HUES64 (cell line): Measurements from ENCODE around the gene TMEM109.
A peak's percentile ranks its signal among the peaks of the same experiment; 100 is the strongest.

Experiments
- H3K27ac ChIP-seq: 2 replicates; pipeline ENCODE4 v1.7.0; 2013; ENCODE audit warnings: low read depth, low read length, inconsistent platforms
- H3K27me3 ChIP-seq: 2 replicates; pipeline ENCODE4 v1.6.1; 2013; ENCODE audit warnings: mild to moderate bottlenecking, low read length; ENCODE audit not compliant: insufficient read depth
- H3K36me3 ChIP-seq: 2 replicates; pipeline ENCODE4 v1.6.1; 2013; ENCODE audit warnings: mild to moderate bottlenecking, low read length; ENCODE audit not compliant: insufficient read depth
- H3K4me1 ChIP-seq: 2 replicates; pipeline ENCODE4 v1.6.1; 2013; ENCODE audit warnings: mild to moderate bottlenecking, low read length, moderate library complexity; ENCODE audit not compliant: insufficient read depth
- H3K4me3 ChIP-seq: 2 replicates; pipeline ENCODE4 v1.5.1; 2013; ENCODE audit warnings: mild to moderate bottlenecking, low read length, moderate library complexity
- H3K9ac ChIP-seq: 2 replicates; pipeline ENCODE4 v1.6.1; 2013; ENCODE audit warnings: mild to moderate bottlenecking, low read depth, low read length
- H3K9me3 ChIP-seq: 2 replicates; pipeline ENCODE4 v1.6.1; 2013; ENCODE audit warnings: low read depth, low read length; ENCODE audit not compliant: insufficient read depth
- WGBS: fragments of 150-250, 120-280 bp; methylation state at CpG from one replicate; pipeline ENCODE4 v1.1.7; 2013; ENCODE audit warnings: missing lambda C conversion rate; 5-methylcytosine and 5-hydroxymethylcytosine counted together

Gene TMEM109

DNA sequence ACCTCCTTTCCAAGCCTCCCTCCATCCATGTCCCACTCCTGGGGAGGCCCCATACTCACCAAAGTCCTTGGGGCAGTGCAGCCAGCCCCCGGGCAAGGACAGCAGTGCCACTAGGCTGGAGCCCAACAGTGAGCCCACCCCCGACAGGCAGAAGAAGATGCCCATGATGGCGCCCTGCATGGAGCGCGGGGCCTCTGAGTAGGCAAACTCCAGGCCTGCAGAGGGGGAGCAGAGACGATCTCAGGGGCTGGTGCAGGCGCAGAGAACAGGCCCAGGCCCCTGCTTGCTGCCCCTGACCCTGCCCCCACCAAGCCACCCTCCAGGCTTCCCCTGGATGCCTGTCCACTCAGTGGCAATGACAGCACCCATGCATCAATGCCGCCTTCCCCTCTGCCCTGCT lies 23.9 kb downstream of the TMEM109 start:
- no peak overlapping the region for H3K27ac ChIP-seq
- H3K4me1 ChIP-seq: no peaks in the 10 kb centered on the region
- H3K4me3 ChIP-seq: no peak overlapping the region
- no peaks in the 10 kb centered on the region for H3K27me3 ChIP-seq
- H3K9me3 ChIP-seq: no peaks in the 10 kb centered on the region
- no peak overlapping the region for H3K9ac ChIP-seq
- H3K36me3 ChIP-seq: peaks cover 10% of the 10 kb centered on the region; the same call in 1 of the 2 replicates
- WGBS: 93% methylated on average over 8 of the region's 8 CpGs

DNA sequence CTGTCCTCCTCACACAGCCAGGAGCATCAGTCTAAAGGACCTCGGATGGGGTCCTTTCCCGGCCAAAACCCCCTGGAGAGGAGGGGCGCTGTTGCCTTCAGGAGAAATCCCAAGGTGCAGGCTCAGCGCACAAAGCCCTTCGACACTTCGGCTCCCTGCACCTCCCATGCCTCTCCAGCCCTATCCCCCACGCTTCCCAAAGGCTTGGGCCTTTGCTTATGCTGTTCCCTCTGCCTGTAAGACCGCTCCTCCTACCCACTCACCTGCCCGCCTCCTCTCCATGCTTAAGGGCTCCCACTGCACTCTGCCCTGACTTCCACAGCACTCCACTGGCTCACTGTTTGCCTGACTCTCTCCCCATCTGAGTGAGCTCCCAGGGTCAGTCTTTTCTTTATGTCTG lies 24.5 kb downstream of the TMEM109 start:
- Histone ChIP-seq H3K27ac (no peak overlapping the region), H3K4me3 (no peak overlapping the region), H3K4me1 (no peaks in the 10 kb centered on the region), H3K9ac (no peak overlapping the region), H3K36me3 (peaks cover 10% of the 10 kb centered on the region; the same call in 1 of the 2 replicates), H3K27me3 (no peaks in the 10 kb centered on the region), H3K9me3 (no peaks in the 10 kb centered on the region)
- WGBS: 72% methylated on average over 9 of the region's 9 CpGs

DNA sequence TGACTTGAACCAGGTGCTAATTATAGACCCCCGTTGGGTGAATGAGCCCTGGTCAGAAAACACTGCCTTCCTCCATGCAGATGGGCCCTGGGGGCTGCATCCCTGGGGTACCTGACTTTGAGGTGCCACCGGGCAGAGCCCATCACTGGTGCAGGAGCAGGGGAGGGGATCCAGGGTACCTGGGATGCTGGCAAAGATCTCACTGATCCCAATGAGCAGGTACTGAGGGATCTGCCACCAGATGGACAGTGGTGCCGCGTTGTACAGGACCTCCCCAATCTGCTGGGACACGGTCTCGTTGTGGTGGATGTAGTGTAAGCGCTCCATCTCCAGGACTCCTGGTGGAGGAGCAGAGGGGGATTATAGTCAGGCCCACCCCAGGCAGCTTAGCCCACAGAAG lies 25.3 kb downstream of the TMEM109 start:
- H3K27me3 ChIP-seq: no peaks in the 10 kb centered on the region
- H3K27ac ChIP-seq: no peak overlapping the region
- 88% methylated on average over 7 of the region's 7 CpGs for WGBS
- H3K4me1 ChIP-seq: no peaks in the 10 kb centered on the region
- 0 out of 2 replicates have a peak, but pooled peaks cover 5% of the 10 kb centered on the region for H3K36me3 ChIP-seq
- H3K9me3 ChIP-seq: no peaks in the 10 kb centered on the region
- no peak overlapping the region for H3K9ac ChIP-seq
- no peak overlapping the region for H3K4me3 ChIP-seq

DNA sequence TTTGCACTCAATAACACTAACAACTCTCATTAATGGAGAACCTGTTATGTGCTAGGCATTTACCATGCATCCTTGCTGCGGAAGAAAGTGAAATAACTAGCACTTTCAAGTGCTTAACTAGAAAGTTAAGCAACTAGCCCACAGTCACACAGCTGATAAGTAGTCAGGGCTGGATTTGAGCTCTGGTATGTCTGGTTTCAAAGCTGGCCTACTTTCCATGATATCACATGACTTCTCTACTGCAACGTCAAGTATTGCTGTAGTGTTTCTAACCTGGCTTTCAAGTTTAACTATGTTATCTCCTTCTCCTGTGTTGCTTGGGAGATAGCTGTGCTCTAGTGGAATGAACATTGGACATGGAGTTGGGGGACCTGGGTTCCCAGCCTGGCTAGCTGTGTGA lies 25.9 kb downstream of the TMEM109 start:
- Histone ChIP-seq H3K4me3 (no peak overlapping the region), H3K4me1 (no peaks in the 10 kb centered on the region), H3K9ac (no peak overlapping the region), H3K9me3 (no peaks in the 10 kb centered on the region), H3K36me3 (0 out of 2 replicates have a peak, but pooled peaks cover 5% of the 10 kb centered on the region), H3K27ac (no peak overlapping the region), H3K27me3 (no peaks in the 10 kb centered on the region)
- 87% methylated on average over 2 of the region's 2 CpGs for WGBS

DNA sequence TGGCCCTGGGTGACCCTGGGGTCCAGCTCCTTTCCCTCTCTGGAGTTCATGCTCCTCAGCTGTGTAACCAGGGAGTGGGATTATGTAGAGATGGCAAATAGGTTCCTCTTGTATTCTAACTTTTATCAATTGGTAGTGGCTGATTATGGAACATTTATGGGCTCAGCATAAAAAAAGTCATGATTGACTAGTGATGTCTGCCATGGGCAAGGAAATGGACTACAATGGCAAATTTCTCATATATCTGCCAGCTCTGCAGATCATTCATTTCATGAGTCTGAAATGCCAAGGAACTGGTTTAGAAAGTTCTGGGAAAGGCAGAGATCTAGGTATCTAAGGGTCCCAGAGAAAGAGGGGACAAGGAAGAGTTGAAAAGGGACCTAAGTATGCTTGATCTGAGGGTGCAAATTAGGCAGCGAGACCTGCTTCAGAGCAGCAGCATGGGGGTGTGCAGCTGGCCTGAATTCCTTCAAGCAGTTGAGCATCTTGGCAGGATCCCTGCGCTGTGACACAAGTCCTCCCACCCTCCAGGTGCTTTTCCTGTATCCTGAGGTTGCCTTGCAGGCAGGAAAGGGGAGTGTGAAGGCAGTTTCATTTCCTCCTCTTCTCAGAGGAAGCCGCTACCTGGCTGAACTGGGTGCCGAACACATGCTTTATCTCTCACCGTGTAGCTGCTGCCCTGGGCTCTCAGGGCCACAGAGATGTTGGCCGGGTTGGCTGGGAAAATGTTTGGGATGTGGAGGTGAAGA lies 27.6 kb downstream of the TMEM109 start:
- no peak overlapping the region for H3K4me3 ChIP-seq
- H3K4me1 ChIP-seq: no peaks in the 10 kb centered on the region
- no peaks in the 10 kb centered on the region for H3K9me3 ChIP-seq
- WGBS: 90% methylated on average over 6 of the region's 6 CpGs
- H3K27me3 ChIP-seq: no peaks in the 10 kb centered on the region
- H3K9ac ChIP-seq: no peak overlapping the region
- no peaks in the 10 kb centered on the region for H3K36me3 ChIP-seq
- H3K27ac ChIP-seq: no peak overlapping the region

DNA sequence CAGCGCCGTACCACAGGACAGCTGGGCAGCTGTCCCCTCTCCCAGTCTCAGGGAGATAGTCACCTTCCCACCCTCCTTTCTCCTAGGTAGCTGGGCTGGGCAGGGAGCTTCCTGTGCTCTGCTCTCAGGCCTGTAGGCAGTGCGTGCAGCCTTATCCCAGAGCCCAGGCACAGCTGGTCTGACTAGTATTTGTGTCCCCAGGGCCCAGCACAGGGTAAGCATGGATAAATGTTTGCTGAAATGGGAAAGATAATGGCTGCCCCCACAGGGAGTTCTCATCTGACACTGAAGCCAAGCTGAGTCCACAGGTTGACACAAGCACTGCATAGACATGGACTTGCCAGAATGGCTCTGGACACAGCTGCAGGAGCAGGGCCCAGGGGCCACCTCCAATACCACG lies 28.3 kb downstream of the TMEM109 start:
- Histone ChIP-seq H3K4me3 (no peak overlapping the region), H3K9ac (no peak overlapping the region), H3K36me3 (no peaks in the 10 kb centered on the region), H3K4me1 (no peaks in the 10 kb centered on the region), H3K9me3 (no peaks in the 10 kb centered on the region), H3K27me3 (no peaks in the 10 kb centered on the region), H3K27ac (no peak overlapping the region)
- WGBS: 91% methylated on average over 4 of the region's 4 CpGs

DNA sequence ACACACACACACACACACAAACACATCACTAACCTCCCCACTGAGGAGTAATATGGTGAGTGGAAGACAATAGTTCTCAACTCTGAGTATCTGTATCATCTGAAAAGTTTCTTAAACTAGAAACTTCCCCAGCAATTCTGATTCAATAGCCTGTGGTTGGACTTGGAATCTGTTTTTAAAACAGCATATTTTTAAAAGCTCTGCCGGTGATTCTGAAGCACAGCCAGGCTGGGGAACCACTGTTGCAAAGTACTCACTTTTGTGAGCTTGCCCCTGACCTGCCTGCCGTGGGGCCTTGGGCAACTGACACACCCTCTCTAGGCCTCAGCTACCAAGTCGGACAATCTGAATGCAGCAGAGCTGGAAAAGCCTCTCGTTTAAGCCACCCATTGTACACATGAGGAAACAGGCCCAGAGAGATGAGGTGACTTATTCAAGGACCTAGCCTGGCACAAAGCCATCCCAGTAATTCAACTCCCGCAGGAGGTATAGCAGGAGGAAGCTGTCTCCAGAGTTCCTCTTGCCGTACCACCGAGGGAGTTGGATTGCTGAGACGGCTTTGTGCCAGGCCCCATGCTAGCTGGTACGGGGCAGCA lies 29.1 kb downstream of the TMEM109 start:
- Histone ChIP-seq H3K36me3 (no peaks in the 10 kb centered on the region), H3K4me3 (no peak overlapping the region), H3K9ac (no peak overlapping the region), H3K9me3 (no peaks in the 10 kb centered on the region), H3K4me1 (peaks cover 7% of the 10 kb centered on the region; the same call in 1 of the 2 replicates), H3K27me3 (no peaks in the 10 kb centered on the region), H3K27ac (no peak overlapping the region)
- WGBS: 93% methylated on average over 9 of the region's 9 CpGs

DNA sequence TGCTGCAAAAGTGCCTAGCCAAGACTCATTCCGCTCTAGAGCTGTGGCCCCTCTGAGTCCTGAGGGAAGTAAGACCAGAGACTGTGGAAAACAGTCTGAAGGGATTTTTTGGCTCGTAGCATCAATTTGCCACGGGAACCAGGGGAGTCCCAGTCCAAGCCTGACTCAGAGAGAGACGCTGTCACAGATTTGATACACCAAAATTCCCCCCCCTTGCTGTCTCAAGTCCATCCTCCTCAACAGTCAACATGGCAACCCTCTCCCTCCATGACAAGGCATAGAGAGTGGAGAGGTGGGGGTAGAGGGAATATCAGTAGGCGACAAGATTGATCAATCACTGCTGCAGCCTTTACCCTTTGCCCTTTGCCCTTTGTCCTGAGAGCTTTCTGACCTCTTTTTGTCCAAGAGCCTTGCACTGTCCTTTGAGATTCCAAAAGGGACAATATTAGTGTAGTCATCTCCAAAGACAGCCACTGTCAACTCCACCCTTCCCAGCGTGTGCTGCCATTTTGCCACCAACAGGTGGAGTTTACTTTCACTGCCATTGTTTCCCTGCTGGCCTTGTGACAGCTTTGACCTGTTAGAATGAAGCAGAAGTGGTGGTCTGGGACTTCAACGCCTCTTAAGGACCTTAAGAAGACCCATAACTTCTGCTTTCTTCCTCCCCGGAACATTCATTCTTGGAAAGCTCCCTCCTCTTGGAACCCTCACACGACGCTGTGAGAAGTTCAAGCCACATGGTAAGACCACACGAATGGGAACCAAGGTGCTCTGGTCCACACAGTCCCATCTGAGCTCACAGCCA lies 30.7 kb downstream of the TMEM109 start:
- Histone ChIP-seq H3K27ac (no peak overlapping the region), H3K4me1 (peaks cover 8% of the 10 kb centered on the region; the same call in 1 of the 2 replicates), H3K27me3 (peaks cover 3% of the 10 kb centered on the region), H3K9me3 (no peaks in the 10 kb centered on the region), H3K4me3 (no peak overlapping the region), H3K36me3 (no peaks in the 10 kb centered on the region), H3K9ac (no peak overlapping the region)
- 87% methylated on average over 11 of the region's 11 CpGs for WGBS

DNA sequence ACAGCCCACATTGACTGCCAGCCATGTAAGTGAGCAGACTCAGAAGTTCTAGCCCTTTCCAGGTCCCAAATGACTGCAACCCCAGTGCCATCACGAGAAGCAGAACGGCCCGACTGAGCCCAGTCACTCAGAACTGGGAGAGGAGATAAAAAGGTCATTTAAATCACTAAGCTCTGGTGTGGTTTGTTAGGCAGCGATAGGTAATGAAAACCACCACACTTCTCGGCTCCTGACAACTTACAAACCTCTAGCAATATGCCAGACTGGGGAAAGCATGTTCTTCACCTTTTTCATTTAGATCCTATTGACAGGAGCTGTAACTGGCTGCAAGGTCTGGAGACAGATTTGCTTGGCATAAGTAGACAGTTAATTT lies 31.3 kb downstream of the TMEM109 start:
- H3K27me3 ChIP-seq: peaks cover 9% of the 10 kb centered on the region
- peaks cover 8% of the 10 kb centered on the region; the same call in 1 of the 2 replicates for H3K4me1 ChIP-seq
- H3K4me3 ChIP-seq: no peak overlapping the region
- H3K9me3 ChIP-seq: no peaks in the 10 kb centered on the region
- 94% methylated on average over 5 of the region's 5 CpGs for WGBS
- no peak overlapping the region for H3K9ac ChIP-seq
- H3K36me3 ChIP-seq: no peaks in the 10 kb centered on the region
- H3K27ac ChIP-seq: no peak overlapping the region

DNA sequence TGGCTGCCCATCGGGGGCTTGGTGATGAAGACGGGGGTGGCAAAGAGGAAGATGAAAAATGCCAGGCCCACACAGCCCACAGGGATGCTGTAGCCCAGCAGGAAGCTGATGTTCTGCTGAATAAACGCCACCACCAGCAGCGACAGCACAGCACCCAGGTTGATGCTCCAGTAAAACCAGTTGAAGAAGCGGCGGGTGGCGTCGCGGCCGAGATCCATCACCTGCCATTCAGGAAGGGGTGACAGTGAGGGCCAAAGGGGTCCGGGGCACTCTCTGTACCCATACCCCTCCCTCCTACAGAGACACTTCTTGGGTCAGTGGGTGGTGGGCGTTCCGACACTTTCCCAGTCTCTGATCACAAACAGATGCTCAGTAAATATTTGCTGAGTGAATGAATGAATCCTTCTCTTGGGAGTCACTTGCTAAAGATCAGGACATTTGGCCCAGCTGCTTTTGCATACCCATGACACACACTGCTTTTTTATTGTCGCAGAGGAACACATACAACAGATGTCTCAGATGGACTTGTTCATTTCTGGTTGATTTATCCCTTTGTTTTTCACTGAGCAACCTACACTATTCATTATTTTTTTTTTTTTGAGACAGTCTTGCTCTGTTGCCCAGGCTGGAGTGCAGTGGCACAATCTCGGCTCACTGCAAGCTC lies 32.8 kb downstream of the TMEM109 start:
- 91% methylated on average over 11 of the region's 15 CpGs for WGBS
- peaks cover 23% of the 10 kb centered on the region for H3K27me3 ChIP-seq
- no peaks in the 10 kb centered on the region for H3K9me3 ChIP-seq
- no peak overlapping the region for H3K27ac ChIP-seq
- peaks cover 8% of the 10 kb centered on the region; the same call in 1 of the 2 replicates for H3K4me1 ChIP-seq
- H3K36me3 ChIP-seq: no peaks in the 10 kb centered on the region
- no peak overlapping the region for H3K4me3 ChIP-seq
- H3K9ac ChIP-seq: no peak overlapping the region

DNA sequence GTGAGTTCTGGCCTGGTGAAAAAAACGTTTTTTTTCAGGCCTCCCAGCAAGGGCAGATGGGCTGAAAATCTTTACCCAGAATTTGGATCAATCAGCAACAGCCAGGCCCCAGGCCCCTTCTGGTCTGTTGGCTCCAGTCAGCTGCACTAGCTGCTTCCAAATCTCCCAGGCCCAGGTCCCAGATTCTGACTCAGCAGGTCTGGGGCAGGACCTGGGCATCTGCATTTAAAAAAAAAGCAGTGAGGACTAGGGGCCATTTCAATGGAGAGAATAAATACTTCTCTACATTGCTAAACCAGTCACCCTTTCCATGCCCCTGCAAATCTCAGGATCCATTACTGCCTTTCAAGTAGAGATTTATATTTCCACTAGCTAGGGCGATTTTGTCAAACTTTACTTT lies 33.7 kb downstream of the TMEM109 start:
- peak overlapping the region; percentile 23; the same call in 1 of the 2 replicates for H3K27ac ChIP-seq
- peaks cover 29% of the 10 kb centered on the region for H3K27me3 ChIP-seq
- WGBS: 43% methylated on average over 2 of the region's 2 CpGs
- H3K4me1 ChIP-seq: peaks cover 12% of the 10 kb centered on the region; the same call in 1 of the 2 replicates
- H3K9ac ChIP-seq: no peak overlapping the region
- H3K4me3 ChIP-seq: no peak overlapping the region
- H3K36me3 ChIP-seq: no peaks in the 10 kb centered on the region
- no peaks in the 10 kb centered on the region for H3K9me3 ChIP-seq
